IMR-90 (cell line): ENCODE results near the gene TLK2. TPM values are rescaled to one million over a fixed set of nuclear protein-coding genes. Genes with fewer than 3 reads are reported as not detected.
"Not testable (repeated sequence)": the region's sequence is repeated elsewhere in the genome, so short reads cannot be mapped to it uniquely, and the experiment has no call there.

ENCODE experiments used
- ATAC-seq: fragments of 200-7000 bp; cut with Tn5 transposase; 2 replicates; pipeline ENCODE4 v1.9.1; 2020; ENCODE audit warnings: low read depth, mild to moderate bottlenecking, moderate library complexity
- BruUV-seq: library from RNA; stranded (reverse); fragments of 400-500 nt; replicated peaks from 2 replicates; lab custom pipeline; 2021; lab: Mats Ljungman, UMichigan
- CTCF ChIA-PET: fragments of 300-600 bp; formaldehyde crosslinking; extraction: SDS; loops from one replicate; lab custom pipeline; 2021; ENCODE audit warnings: antibody characterized with exemption; lab: Yijun Ruan, JAX
- POLR2A ChIA-PET: fragments of 300-600 bp; sonication (Branson Sonifier 250); formaldehyde crosslinking; loops from one replicate; lab custom pipeline; 2022; ENCODE audit warnings: antibody characterized with exemption; ENCODE audit not compliant: unreplicated experiment; lab: Charles Lee
- DNase-seq: peaks from one replicate; pipeline ENCODE4 v3.0.0; 2013
- H2AFZ ChIP-seq: replicated peaks from 2 replicates; pipeline ENCODE3; 2013; ENCODE audit warnings: low read length, mild to moderate bottlenecking; ENCODE audit not compliant: poor library complexity
- H2AK5ac ChIP-seq: 2 replicates; pipeline ENCODE4 v1.6.1; 2013; ENCODE audit warnings: low read depth, low read length, inconsistent platforms
- H2AK9ac ChIP-seq: replicated peaks from 2 replicates; pipeline ENCODE3; 2013; ENCODE audit warnings: mild to moderate bottlenecking, low read depth, low read length, moderate library complexity; ENCODE audit not compliant: poor library complexity
- H2BK120ac ChIP-seq: 2 replicates; pipeline ENCODE4 v1.6.1; 2013; ENCODE audit warnings: low read depth, low read length, inconsistent platforms
- H2BK15ac ChIP-seq: 3 replicates; pipeline ENCODE4 v1.6.1; 2013; ENCODE audit warnings: low read depth, low read length, inconsistent platforms
- H2BK20ac ChIP-seq: 2 replicates; pipeline ENCODE4 v1.6.1; 2013; ENCODE audit warnings: low read depth, mild to moderate bottlenecking, inconsistent platforms, low read length, moderate library complexity
- H2BK5ac ChIP-seq: 2 replicates; pipeline ENCODE4 v1.6.1; 2013; ENCODE audit warnings: mild to moderate bottlenecking, low read depth, low read length, inconsistent platforms; ENCODE audit not compliant: poor library complexity, severe bottlenecking
- H3K14ac ChIP-seq: replicated peaks from 2 replicates; pipeline ENCODE4 v1.6.1; 2013; ENCODE audit warnings: low read depth, low read length, inconsistent platforms
- H3K18ac ChIP-seq: 2 replicates; pipeline ENCODE4 v1.6.1; 2013; ENCODE audit warnings: low read depth, low read length, control low read depth
- H3K23ac ChIP-seq: 2 replicates; pipeline ENCODE4 v1.6.1; 2013; ENCODE audit warnings: low read depth, low read length, inconsistent platforms
- H3K27ac ChIP-seq: 2 replicates; pipeline ENCODE4 v1.5.1; 2013; ENCODE audit warnings: mild to moderate bottlenecking, control low read depth, low read length; ENCODE audit not compliant: insufficient read depth
- H3K27me3 ChIP-seq: 2 replicates; pipeline ENCODE4 v1.6.1; 2013; ENCODE audit warnings: low read length; ENCODE audit not compliant: control insufficient read depth, insufficient read depth
- H3K36me3 ChIP-seq: 2 replicates; pipeline ENCODE4 v1.6.1; 2013; ENCODE audit warnings: low read length, mixed read lengths; ENCODE audit not compliant: control insufficient read depth, insufficient read depth
- H3K4ac ChIP-seq: 2 replicates; pipeline ENCODE4 v1.6.1; 2013; ENCODE audit warnings: low read depth, low read length, inconsistent platforms
- H3K4me1 ChIP-seq: 2 replicates; pipeline ENCODE4 v1.6.1; 2013; ENCODE audit warnings: low read length, mixed read lengths; ENCODE audit not compliant: control insufficient read depth, insufficient read depth
- H3K4me2 ChIP-seq: 2 replicates; pipeline ENCODE4 v1.6.1; 2013; ENCODE audit warnings: low read depth, mild to moderate bottlenecking, control low read depth, low read length, moderate library complexity
- H3K4me3 ChIP-seq: 2 replicates; pipeline ENCODE4 v1.5.1; 2013; ENCODE audit warnings: low read depth, mild to moderate bottlenecking, control low read depth, low read length, moderate library complexity; ENCODE audit not compliant: insufficient read depth
- H3K56ac ChIP-seq: 2 replicates; pipeline ENCODE4 v1.6.1; 2013; ENCODE audit warnings: low read length, inconsistent platforms; ENCODE audit not compliant: insufficient read depth; ENCODE audit errors: extremely low read depth
- H3K79me1 ChIP-seq, 2 experiments: 2 replicates each; pipeline ENCODE4 v1.6.1; 2013; ENCODE audit warnings: low read length in 2 of 2, inconsistent platforms in 1 of 2, low read depth in 1 of 2
- H3K9ac ChIP-seq: 2 replicates; pipeline ENCODE4 v1.6.1; 2013; ENCODE audit warnings: low read depth, low read length, control low read depth
- H3K9me1 ChIP-seq: 2 replicates; pipeline ENCODE4 v1.6.1; 2013; ENCODE audit warnings: low read length, inconsistent platforms; ENCODE audit not compliant: insufficient read depth
- H3K9me3 ChIP-seq: 2 replicates; pipeline ENCODE4 v1.6.1; 2013; ENCODE audit warnings: low read length; ENCODE audit not compliant: control insufficient read depth, insufficient read depth
- H4K20me1 ChIP-seq: 2 replicates; pipeline ENCODE4 v1.6.1; 2013; ENCODE audit warnings: low read length, inconsistent platforms; ENCODE audit not compliant: insufficient read depth
- H4K5ac ChIP-seq: 2 replicates; pipeline ENCODE4 v1.6.1; 2013; ENCODE audit warnings: mild to moderate bottlenecking, low read depth, low read length, control low read depth
- H4K8ac ChIP-seq, 2 experiments: 2 replicates each; pipeline ENCODE4 v1.6.1; 2013; ENCODE audit warnings: low read depth in 2 of 2, low read length in 2 of 2, control low read depth in 1 of 2, inconsistent platforms in 1 of 2
- H4K91ac ChIP-seq: 2 replicates; pipeline ENCODE4 v1.6.1; 2013; ENCODE audit warnings: low read depth, low read length, inconsistent platforms; ENCODE audit not compliant: insufficient read depth
- BHLHE40 ChIP-seq: fragments of 150-350 bp; IDR thresholded peaks from 2 replicates; pipeline ENCODE4 v1.6.1; 2016; ENCODE audit warnings: mild to moderate bottlenecking, low read depth, low read length
- CHD1 ChIP-seq: IDR thresholded peaks from 2 replicates; pipeline ENCODE4 v1.6.1; 2012; ENCODE audit warnings: low read depth, low read length, improper control_type of control experiment
- ELK1 ChIP-seq: fragments of 150-350 bp; IDR thresholded peaks from 2 replicates; pipeline ENCODE4 v1.6.1; 2016; ENCODE audit warnings: low read depth, mild to moderate bottlenecking, low read length, moderate library complexity, borderline replicate concordance
- FOS ChIP-seq: fragments of 150-350 bp; IDR thresholded peaks from 2 replicates; pipeline ENCODE4 v1.6.1; 2016; ENCODE audit warnings: low read depth, low read length
- NFE2L2 ChIP-seq: fragments of 150-350 bp; IDR thresholded peaks from 2 replicates; pipeline ENCODE4 v1.6.1; 2016; ENCODE audit warnings: low read depth, mild to moderate bottlenecking, low read length
- POLR2A ChIP-seq: IDR thresholded peaks from 2 replicates; pipeline ENCODE4 v1.6.1; 2012; ENCODE audit warnings: mild to moderate bottlenecking, low read depth, low read length
- RAD21 ChIP-seq: IDR thresholded peaks from 2 replicates; pipeline ENCODE4 v1.6.1; 2012; ENCODE audit warnings: low read length, improper control_type of control experiment
- RCOR1 ChIP-seq: IDR thresholded peaks from 2 replicates; pipeline ENCODE4 v1.6.1; 2012; ENCODE audit warnings: mild to moderate bottlenecking, low read length, improper control_type of control experiment; ENCODE audit not compliant: insufficient replicate concordance
- USF2 ChIP-seq: fragments of 150-350 bp; IDR thresholded peaks from 2 replicates; pipeline ENCODE4 v1.6.1; 2017; ENCODE audit warnings: mild to moderate bottlenecking, antibody characterized with exemption, low read length, low read depth
- whole genome bisulfite sequencing, 2 experiments: methylation state at CpG; one replicate each; pipeline versions ENCODE4 v1.1.5 to v1.1.7; 2013; ENCODE audit warnings: missing lambda C conversion rate in 2 of 2; ENCODE audit not compliant: insufficient read length in 1 of 2; ENCODE audit errors: extremely low coverage in 2 of 2; 5-methylcytosine and 5-hydroxymethylcytosine counted together
- dilution Hi-C: fragments of 300-500 bp; cut with HindIII; formaldehyde crosslinking; loops from one replicate; pipeline ENCODE4 v1.14.3; 2018; ENCODE audit warnings: low sequenced_read_pairs; ENCODE audit not compliant: unreplicated experiment
- in situ Hi-C: fragments of 300-500 bp; cut with MboI; formaldehyde crosslinking; loops from 3 replicates; pipeline ENCODE4 v1.14.3; 2019; ENCODE audit warnings: low sequenced_read_pairs, inconsistent platforms, mixed read lengths
- intact Hi-C: fragments of 100-400 bp; cut with micrococcal nuclease; formaldehyde crosslinking; loops from 2 replicates; pipeline ENCODE4 v1.10.0; 2022
- polyA plus RNA-seq, 3 experiments: library from polyadenylated mRNA; depleted of rRNA; stranded (reverse); fragments of >200 nt; gene quantifications; 2 replicates each; pipeline ENCODE4 v1.2.3, GENCODE V29; 2012; ENCODE audit warnings: low replicate concordance in 1 of 3
- total RNA-seq: library from RNA; depleted of rRNA; stranded (reverse); fragments of >200 nt; gene quantifications from 2 replicates; pipeline ENCODE4 v1.2.3, GENCODE V29; 2012

Gene TLK2
- total and polyA plus RNA-seq, 2 of the 4 experiments (the other 2 are of a cell fraction): 35.7 to 39.4 TPM

- ChIA-PET POLR2A (no interaction called here), CTCF (no interaction called here)
- Histone ChIP-seq H4K91ac (no peak overlapping the region), H2AK9ac (no peak overlapping the region), H4K5ac (no peak overlapping the region), H3K4me2 (no peak overlapping the region), H3K23ac (no peak overlapping the region), H3K27me3 (no peaks in the 10 kb centered on the region), H3K9ac (no peak overlapping the region), H3K18ac (no peak overlapping the region), H4K8ac (no peak overlapping the region), H3K4me3 (no peak overlapping the region), H2BK20ac (no peak overlapping the region), H2BK5ac (no peak overlapping the region), H2BK15ac (no peak overlapping the region), H2BK120ac (no peak overlapping the region), H3K9me1 (no peaks in the 10 kb centered on the region), H3K4me1 (no peaks in the 10 kb centered on the region), H3K56ac (no peak overlapping the region), H2AK5ac (no peak overlapping the region), H4K20me1 (no peaks in the 10 kb centered on the region), H3K36me3 (peaks cover 32% of the 10 kb centered on the region), H3K4ac (no peak overlapping the region), H2AFZ (no peak overlapping the region), H3K14ac (no peak overlapping the region), H3K9me3 (no peaks in the 10 kb centered on the region), H3K27ac (no peak overlapping the region), H3K79me1 (no peaks in the 10 kb centered on the region)
- no CpG with 5 or more reads among the region's 4 CpGs for WGBS, 2 experiments
- ATAC-seq: no peak
- intact Hi-C loops (no loop called here), in situ Hi-C loops (no loop called here), dilution Hi-C loops (no loop called here)
- TF ChIP-seq FOS (no peak), RCOR1 (no peak), NFE2L2 (no peak), CHD1 (no peak), ELK1 (no peak), RAD21 (no peak), BHLHE40 (no peak), USF2 (no peak), POLR2A (no peak)
- DNase-seq: no peak
- BruUV-seq: no TSS peak
These were observed 34.6 kb upstream of the TLK2 start for GRCh38 chr17:62444063-62444462.

- H2BK120ac ChIP-seq, H3K9me1 ChIP-seq, H4K20me1 ChIP-seq, BruUV-seq, H3K4me2 ChIP-seq, H3K14ac ChIP-seq, dilution Hi-C loops, H2BK5ac ChIP-seq, H2AFZ ChIP-seq, H3K4me1 ChIP-seq, H3K23ac ChIP-seq, H3K79me1 ChIP-seq, H3K9me3 ChIP-seq, H3K4me3 ChIP-seq, H2AK9ac ChIP-seq, POLR2A ChIA-PET, H3K9ac ChIP-seq, H4K8ac ChIP-seq, H3K27ac ChIP-seq, H2BK15ac ChIP-seq, H3K27me3 ChIP-seq, H2BK20ac ChIP-seq, intact Hi-C loops, DNase-seq, ATAC-seq, H3K56ac ChIP-seq, H3K4ac ChIP-seq, H2AK5ac ChIP-seq, H4K5ac ChIP-seq, H4K91ac ChIP-seq, in situ Hi-C loops, H3K18ac ChIP-seq: not testable (repeated sequence)
- peaks cover 30% of the 10 kb centered on the region for H3K36me3 ChIP-seq
- 100% methylated on average over 1 of the region's 4 CpGs; no CpG with 5 or more reads in 1 of the 2 experiments for WGBS, 2 experiments
- CTCF ChIA-PET: interaction anchor here (0.6 kb wide), 1 partner anchor 128 kb away, joined by 6 read pairs; no protein-coding TSS in a partner anchor
These were observed 32.8 kb upstream of the TLK2 start for GRCh38 chr17:62445791-62446190.
